GM18951 (cell line): ENCODE data around the gene ST6GALNAC5.

Source experiments
- POLR2A ChIP-seq: IDR thresholded peaks from 4 replicates; pipeline ENCODE4 v1.6.1; 2011; ENCODE audit warnings: mild to moderate bottlenecking; ENCODE audit not compliant: insufficient read length, insufficient read depth; ENCODE audit errors: extremely low read depth
- in situ Hi-C: fragments of 300-500 bp; cut with MboI; formaldehyde crosslinking; loops from one replicate; pipeline ENCODE4 v1.12.0; 2022; ENCODE audit warnings: low sequenced_read_pairs, mixed read lengths, inconsistent platforms; ENCODE audit not compliant: unreplicated experiment

Gene ST6GALNAC5

DNA sequence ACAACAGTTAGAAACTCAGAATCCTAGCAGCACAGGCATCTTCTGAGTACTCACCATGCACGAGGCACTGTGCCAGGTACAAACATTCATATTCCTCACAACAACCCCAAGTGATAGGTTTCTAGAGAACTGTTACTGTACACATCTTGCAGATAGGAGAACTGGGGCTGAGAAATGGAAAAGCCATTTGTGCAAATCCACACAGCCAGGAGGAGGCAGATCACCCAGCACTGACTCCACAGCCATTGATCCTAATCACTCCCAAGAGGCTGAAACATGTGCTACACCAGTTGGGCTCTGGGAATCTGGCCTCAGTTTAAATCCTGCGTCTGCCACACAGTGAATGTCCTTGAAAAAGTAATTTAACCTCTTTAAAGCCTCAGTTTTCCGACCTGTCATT lies 151.0 kb downstream of the ST6GALNAC5 start:
- in situ Hi-C loops, result loop anchor here (10.0 kb wide), 1 partner anchor 54 kb away; no protein-coding TSS in a partner anchor
- no peak for TF ChIP-seq POLR2A

DNA sequence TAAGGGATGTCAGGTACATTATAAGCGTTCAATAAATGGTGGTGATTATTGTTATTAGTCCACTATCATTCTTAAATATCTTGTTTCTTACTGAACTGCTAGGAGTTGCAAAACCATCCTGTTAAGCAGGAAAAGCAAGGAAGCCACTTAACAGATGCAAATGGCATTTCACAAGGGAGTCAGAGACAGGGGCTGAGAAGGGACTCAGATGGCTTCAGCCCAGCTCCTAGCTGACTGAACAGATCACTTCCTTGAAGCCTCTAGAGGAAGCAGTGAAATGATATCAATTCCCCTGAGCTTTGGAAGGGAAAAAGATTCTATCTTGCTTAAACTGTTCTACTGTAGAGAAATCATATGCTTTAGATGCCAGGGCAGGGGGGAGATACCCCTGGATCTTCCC lies 151.5 kb downstream of the ST6GALNAC5 start:
- no peak for TF ChIP-seq POLR2A

DNA sequence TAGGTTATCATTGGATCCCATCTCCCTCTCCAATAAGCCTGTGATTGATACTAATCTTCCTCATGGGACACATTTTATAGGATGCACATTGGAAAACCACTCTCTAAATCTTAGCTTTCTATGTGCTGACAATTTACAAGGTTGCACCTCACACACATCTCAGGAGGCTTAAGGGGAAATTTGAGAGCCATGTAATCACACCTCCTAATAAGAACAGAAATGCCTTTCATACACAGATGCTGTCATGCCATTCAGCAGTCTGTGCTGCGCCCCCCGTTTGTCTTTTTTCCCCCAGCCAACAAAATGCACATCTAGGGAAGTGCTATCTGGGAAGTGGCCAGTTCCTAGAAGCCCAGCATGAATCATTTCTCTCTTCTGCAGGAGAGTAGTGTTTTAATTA lies 154.5 kb downstream of the ST6GALNAC5 start:
- in situ Hi-C loops, result no loop called here

More for the DNA sequence above, 151.5 kb downstream of the ST6GALNAC5 start:
- in situ Hi-C loops, result loop anchor here (10.0 kb wide), 1 partner anchor 54 kb away; no protein-coding TSS in a partner anchor

DNA sequence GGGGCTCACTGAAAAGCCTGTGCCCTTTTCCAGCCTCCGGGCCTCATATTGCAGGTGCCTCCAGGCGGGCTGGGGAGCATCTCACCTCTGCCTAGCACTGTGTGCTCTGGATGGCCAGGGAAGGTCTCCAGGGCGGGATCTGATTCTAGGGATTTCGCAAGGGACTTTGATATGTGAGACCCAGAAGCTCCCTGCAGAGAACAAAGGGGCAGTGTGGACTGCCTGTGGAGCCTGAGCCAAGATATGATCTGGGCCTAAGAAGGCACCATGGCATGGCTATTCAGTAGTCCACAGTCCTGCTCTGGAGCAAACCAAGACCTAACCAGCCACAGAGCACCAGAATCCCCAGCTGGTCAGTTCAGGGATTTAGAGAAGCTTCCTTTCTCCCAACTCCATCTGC lies 157.2 kb downstream of the ST6GALNAC5 start:
- no peak for TF ChIP-seq POLR2A

More for the DNA sequence above, 154.5 kb downstream of the ST6GALNAC5 start:
- TF ChIP-seq POLR2A, result no peak

DNA sequence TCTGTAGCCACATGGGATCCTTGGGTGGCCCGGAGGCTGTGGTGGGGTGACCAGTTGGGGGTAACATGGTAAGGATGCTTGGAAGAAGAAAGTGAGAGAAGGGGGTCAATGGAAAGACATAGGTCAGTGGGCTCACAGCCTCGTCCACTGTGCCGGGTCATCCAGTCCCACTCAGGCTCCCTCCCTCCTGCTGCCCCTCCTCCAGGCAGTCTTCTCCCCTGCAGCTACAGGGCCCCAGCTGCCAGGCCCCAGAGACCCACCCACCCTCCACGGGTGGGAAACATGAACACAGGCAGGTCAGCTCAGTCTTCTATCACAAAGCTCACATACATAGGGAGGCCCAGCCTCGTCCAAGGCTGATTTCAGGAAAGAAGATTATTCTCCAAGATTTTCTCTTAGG lies 158.3 kb downstream of the ST6GALNAC5 start:
- in situ Hi-C loops, result no loop called here
- no peak for TF ChIP-seq POLR2A

More for the DNA sequence above, 157.2 kb downstream of the ST6GALNAC5 start:
- in situ Hi-C loops, result no loop called here

DNA sequence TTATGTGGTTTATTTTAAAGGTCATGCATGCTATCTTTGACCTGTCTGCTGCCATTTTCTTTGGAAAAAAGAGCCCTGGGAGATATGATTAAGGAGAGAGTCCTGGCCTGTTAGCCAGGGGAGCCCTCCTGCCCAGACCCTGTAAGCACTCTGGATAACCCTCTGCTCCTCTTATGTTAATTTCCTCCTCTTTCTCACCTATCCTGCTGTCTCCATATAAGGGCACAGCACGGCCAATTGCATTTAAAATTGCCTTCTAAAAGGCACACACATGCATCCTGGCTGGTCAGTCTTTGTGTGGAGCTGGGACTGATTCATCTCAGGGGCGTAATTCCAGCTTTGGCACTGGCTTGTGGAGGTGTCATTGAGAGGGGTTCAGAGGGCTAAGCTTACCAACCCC lies 158.9 kb downstream of the ST6GALNAC5 start:
- no peak for TF ChIP-seq POLR2A
- in situ Hi-C loops, result no loop called here

DNA sequence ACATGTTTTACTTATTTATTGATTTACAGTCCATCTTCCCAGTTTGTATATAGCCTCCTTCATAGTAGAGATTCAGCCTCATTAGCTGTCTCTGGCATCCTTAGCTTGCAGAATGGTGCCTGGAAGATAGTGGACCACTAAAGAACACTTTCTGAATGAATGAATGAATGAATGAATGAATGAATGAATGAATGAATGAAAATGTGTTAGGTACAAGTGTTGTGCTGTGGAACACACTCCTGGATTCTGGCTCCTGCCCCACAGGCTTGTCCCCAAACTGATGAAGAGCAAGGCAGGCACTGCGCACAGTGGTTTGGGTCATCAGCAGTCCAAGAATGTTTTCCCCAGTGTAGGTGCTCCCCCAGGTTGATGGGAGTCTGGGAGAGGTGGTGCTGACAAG lies 159.4 kb downstream of the ST6GALNAC5 start:
- in situ Hi-C loops, result no loop called here
- TF ChIP-seq POLR2A, result no peak

DNA sequence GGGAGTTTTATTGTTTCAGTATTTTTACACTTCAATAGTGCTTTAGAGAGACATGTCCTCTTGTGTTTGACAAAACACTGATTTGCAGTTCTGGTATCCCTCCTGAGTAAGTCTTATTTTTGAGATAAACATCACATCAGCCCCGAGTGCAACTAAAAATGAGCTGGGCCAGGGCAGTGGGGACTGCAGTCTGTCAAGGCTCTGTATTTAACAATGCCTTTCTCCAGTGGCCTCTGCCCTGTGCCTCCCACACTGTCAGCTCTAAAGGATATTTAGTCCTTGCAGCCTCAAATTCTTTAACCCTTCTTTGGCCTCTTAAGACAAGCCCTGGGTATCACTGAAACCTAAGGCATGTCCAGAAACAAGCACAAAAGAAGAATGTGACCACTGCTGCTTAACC lies 160.6 kb downstream of the ST6GALNAC5 start:
- no peak for TF ChIP-seq POLR2A
- in situ Hi-C loops, result no loop called here

DNA sequence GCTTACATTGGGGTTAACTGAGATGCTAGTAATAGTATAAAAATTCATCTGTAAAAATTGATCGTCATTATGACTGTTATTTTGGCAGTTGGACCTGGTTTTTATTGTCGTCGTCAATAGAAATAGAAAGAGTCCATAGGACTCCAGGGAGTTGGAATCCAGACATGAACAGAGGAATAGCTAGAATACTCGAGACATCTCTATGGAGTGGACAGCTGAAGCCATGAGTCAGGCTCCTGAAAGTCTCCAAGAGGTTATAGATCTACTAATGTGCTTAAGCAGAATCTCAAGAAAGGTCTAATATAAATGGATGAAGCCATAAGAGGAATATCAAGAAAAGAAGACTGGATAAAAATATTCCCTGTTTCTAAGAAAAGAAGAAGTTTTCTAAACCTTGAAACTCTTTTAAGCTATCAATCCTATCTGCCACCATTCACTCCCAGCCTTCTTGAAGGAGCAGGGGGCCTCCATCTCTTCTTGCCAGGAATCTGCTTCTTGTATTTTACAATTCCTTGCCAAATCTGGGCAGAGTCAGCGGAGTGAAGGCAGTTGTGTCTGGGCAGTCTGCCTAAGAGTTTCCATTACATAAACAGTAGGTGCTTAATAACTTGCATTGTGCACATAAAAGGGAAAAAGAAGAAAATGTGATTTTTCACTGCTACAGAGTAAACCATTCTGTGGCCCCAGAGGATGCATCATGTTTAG lies 163.3 kb downstream of the ST6GALNAC5 start:
- in situ Hi-C loops, result no loop called here
- TF ChIP-seq POLR2A, result no peak

DNA sequence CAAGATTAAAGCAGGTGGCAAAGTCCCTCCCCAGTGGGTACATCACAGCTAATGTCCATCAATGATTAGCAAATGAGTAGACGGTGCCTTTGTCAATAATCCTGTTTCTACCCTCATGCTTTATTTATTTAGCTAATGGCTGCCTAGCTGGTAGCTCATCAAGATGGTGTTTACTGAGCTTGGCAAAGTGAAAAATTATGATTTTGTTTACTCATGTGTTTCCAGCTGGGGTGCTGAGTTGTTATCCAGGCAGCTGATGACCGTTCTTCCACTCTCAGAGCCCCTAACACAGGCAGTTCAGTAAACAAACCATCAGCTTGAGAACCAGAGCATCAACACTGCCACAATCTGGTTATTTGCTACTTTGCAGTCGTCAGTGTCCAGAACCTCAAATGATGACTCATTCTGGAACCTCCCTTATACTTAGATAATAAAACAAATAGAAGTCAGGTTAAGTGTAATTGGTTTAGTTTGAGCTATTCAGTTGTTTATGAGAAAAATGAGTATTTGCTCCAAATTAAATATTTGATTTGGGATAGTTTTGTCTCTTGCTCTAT lies 163.9 kb downstream of the ST6GALNAC5 start:
- in situ Hi-C loops, result no loop called here
- no peak for TF ChIP-seq POLR2A

DNA sequence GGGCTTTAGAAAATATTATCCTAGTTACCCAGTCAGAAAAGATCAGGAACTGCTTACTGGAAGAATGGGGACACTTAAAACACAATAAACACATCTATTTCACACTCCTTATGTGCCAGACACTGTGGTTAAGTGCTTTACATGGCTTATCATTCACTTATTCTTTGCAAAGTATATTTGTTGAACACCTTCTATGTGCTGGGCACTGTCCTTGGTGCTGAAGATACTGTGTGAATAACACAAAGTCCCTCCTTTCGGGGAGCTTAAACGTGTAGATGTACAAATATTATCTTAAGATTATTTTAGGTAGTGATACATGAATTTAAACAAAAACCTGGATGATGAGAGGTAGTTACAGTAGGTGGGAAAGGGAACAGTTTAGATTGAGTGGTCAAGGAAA lies 169.3 kb downstream of the ST6GALNAC5 start:
- in situ Hi-C loops, result no loop called here
- TF ChIP-seq POLR2A, result no peak

DNA sequence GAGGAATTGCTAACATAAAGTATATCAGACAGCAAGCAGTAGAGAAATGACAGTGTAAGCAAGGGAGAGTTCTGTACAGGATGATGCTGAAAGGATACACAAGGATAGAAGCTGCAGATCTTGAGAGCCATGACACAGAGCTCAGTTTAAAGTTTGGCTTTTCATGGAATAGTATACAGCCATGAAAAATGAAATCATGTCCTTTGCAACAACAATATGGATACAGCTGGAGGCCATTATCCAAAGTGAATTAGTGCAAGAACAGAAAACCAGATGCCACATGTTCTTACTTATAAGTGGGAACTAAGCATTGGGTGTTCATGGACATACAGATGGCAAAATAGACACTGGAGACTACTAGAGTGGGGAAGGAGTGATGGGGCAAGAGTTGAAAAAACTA lies 169.8 kb downstream of the ST6GALNAC5 start:
- no peak for TF ChIP-seq POLR2A
- in situ Hi-C loops, result no loop called here

DNA sequence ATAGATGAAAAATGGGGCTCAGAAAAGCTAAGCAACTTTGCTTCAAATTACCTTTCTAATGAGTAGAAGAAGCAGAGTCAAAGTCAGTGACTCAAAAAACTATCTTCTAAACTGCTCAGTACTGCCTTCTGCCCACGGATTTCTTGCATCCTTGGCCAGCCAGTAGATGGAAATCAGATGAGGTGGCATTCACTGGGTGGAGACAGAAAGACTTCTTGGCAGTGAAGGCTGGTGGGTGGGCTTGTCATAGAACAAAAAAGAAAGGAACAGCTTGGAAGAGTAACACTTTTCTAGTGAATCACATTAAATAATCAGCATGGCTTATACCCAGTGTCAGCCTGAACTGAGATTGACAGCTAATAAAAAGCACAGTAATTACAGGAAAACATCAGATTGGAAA lies 170.7 kb downstream of the ST6GALNAC5 start:
- no peak for TF ChIP-seq POLR2A
- in situ Hi-C loops, result no loop called here

DNA sequence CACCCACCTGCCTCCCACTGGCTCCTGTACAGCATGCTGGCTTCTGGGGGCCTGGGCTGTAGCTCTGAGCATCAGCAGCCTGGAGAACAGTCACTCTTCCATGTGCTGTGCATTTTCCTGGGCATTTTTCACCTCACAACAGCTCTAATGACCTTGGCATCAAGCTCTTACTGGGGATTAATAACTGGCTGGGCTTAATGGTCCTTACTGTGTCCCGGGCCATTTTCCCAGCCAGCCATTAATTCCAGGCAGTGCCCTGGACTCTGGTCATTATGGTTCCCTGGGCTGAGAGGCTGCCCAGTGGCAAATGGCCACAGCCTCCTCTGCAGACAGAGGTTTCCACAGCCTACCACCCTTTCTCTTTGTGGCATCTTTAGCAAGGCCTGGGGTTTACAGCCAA lies 171.8 kb downstream of the ST6GALNAC5 start:
- no peak for TF ChIP-seq POLR2A
- in situ Hi-C loops, result no loop called here
